SK-N-SH (cell line): ENCODE data around the gene KCNIP4. TPM values are rescaled to one million over a fixed set of nuclear protein-coding genes. Genes with fewer than 3 reads are reported as not detected.

Source experiments
- CTCF ChIA-PET: fragments of 300-600, 350-600 bp; formaldehyde crosslinking; extraction: SDS; loops from one replicate; lab custom pipeline; 2021; lab: Yijun Ruan, JAX
- POLR2A ChIA-PET: fragments of 350-600 bp; sonication (Branson Sonifier 250); formaldehyde crosslinking; extraction: SDS; loops from one replicate; lab custom pipeline; 2020; ENCODE audit warnings: antibody characterized with exemption, inconsistent platforms; lab: Yijun Ruan, JAX
- DNase-seq: peaks from one replicate; pipeline ENCODE4 v3.0.0; 2012
- H2AFZ ChIP-seq: fragments of 200-600 bp; sonication (generic); 2 replicates; pipeline ENCODE4 v1.8.1; 2016; ENCODE audit warnings: antibody characterized with exemption, mild to moderate bottlenecking, low read depth
- H3F3A ChIP-seq: fragments of 200-600 bp; sonication (generic); replicated peaks from 2 replicates; pipeline ENCODE3; 2016; ENCODE audit warnings: antibody characterized with exemption, mild to moderate bottlenecking; ENCODE audit not compliant: insufficient read depth
- H3K27ac ChIP-seq, 2 experiments: fragments of 200-500 bp in 1 of 2; fragments of 200-600 bp in 1 of 2; sonication (Bioruptor generic) in 1 of 2; sonication (generic), shearing (Covaris generic) in 1 of 2; 2 replicates each; pipeline versions ENCODE4 v1.5.1 to v1.6.1; 2014 to 2016; ENCODE audit warnings: low read depth in 2 of 2, inconsistent platforms in 1 of 2, low read length in 1 of 2, mild to moderate bottlenecking in 1 of 2, mixed read lengths in 1 of 2
- H3K27me3 ChIP-seq: fragments of 200-600 bp; sonication (generic), shearing (Covaris generic); 2 replicates; pipeline ENCODE4 v1.6.1; 2016; ENCODE audit warnings: mixed run types; ENCODE audit not compliant: insufficient read depth
- H3K36me3 ChIP-seq, 2 experiments: fragments of 200-500 bp in 1 of 2; fragments of 200-600 bp in 1 of 2; sonication (Bioruptor generic) in 1 of 2; sonication (generic) in 1 of 2; replicated peaks in 1 of 2; 2 replicates each; pipeline versions ENCODE3 to v1.5.1; 2014 to 2016; ENCODE audit warnings: low read length in 1 of 2, mild to moderate bottlenecking in 1 of 2; ENCODE audit not compliant: insufficient read depth in 2 of 2, control insufficient read depth in 1 of 2
- H3K4me1 ChIP-seq, 2 experiments: fragments of 200-500 bp in 1 of 2; fragments of 200-600 bp in 1 of 2; sonication (Bioruptor generic) in 1 of 2; sonication (generic), shearing (Covaris generic) in 1 of 2; 2 replicates each; pipeline versions ENCODE4 v1.5.1 to v1.6.1; 2014 to 2016; ENCODE audit warnings: low read depth in 1 of 2, low read length in 1 of 2, mixed run types in 1 of 2; ENCODE audit not compliant: insufficient read depth in 2 of 2, control insufficient read depth in 1 of 2
- H3K4me2 ChIP-seq: fragments of 200-600 bp; sonication (generic), shearing (Covaris generic); 2 replicates; pipeline ENCODE4 v1.6.1; 2017; ENCODE audit warnings: mixed run types
- H3K4me3 ChIP-seq, 2 experiments: fragments of 200-500 bp in 1 of 2; fragments of 200-600 bp in 1 of 2; sonication (Bioruptor generic) in 1 of 2; sonication (generic), shearing (Covaris generic) in 1 of 2; 2 replicates each; pipeline versions ENCODE4 v1.5.1 to v1.8.1; 2014 to 2016; ENCODE audit warnings: low read depth in 2 of 2, inconsistent platforms in 1 of 2, low read length in 1 of 2, mild to moderate bottlenecking in 1 of 2, mixed read lengths in 1 of 2, moderate library complexity in 1 of 2
- H3K79me2 ChIP-seq: fragments of 200-600 bp; sonication (generic); 2 replicates; pipeline ENCODE4 v1.8.1; 2017; ENCODE audit warnings: mild to moderate bottlenecking; ENCODE audit not compliant: insufficient read depth
- H3K9ac ChIP-seq: fragments of 200-600 bp; sonication (generic); 2 replicates; pipeline ENCODE4 v1.6.1; 2017; ENCODE audit warnings: mixed run types
- H3K9me2 ChIP-seq: fragments of 200-600 bp; sonication (generic); 2 replicates; pipeline ENCODE4 v1.6.1; 2017; ENCODE audit warnings: mixed run types
- H3K9me3 ChIP-seq: fragments of 200-600 bp; sonication (generic); 2 replicates; pipeline ENCODE4 v1.6.1; 2017; ENCODE audit warnings: mixed run types, mild to moderate bottlenecking, moderate library complexity
- H4K20me1 ChIP-seq: fragments of 200-600 bp; sonication (generic); 2 replicates; pipeline ENCODE4 v1.6.1; 2017; ENCODE audit warnings: mild to moderate bottlenecking, mixed run types; ENCODE audit not compliant: insufficient read depth
- CTCF ChIP-seq: fragments of 200-600 bp; sonication (generic); IDR thresholded peaks from 2 replicates; pipeline ENCODE4 v1.6.1; 2017; ENCODE audit warnings: antibody characterized with exemption, mild to moderate bottlenecking, moderate library complexity
- ELF1 ChIP-seq: IDR thresholded peaks from 2 replicates; pipeline ENCODE4 v1.4.0; 2012
- EP300 ChIP-seq, 2 experiments: IDR thresholded peaks; 2 replicates each; pipeline versions ENCODE4 v1.4.0 to v1.6.1; 2012; ENCODE audit warnings: borderline replicate concordance in 1 of 2, low read depth in 1 of 2, low read length in 1 of 2
- FOSL2 ChIP-seq: IDR thresholded peaks from 2 replicates; pipeline ENCODE4 v1.4.0; 2012; ENCODE audit warnings: low read depth, mild to moderate bottlenecking, moderate library complexity, borderline replicate concordance
- FOXM1 ChIP-seq: IDR thresholded peaks from 2 replicates; pipeline ENCODE4 v1.4.0; 2012; ENCODE audit warnings: low read depth, mild to moderate bottlenecking
- MAX ChIP-seq: IDR thresholded peaks from 2 replicates; pipeline ENCODE4 v1.4.0; 2012; ENCODE audit warnings: low read depth
- MXI1 ChIP-seq: IDR thresholded peaks from 2 replicates; pipeline ENCODE4 v1.6.1; 2012; ENCODE audit warnings: mild to moderate bottlenecking, low read depth, low read length, improper control_type of control experiment
- NFIC ChIP-seq: IDR thresholded peaks from 2 replicates; pipeline ENCODE4 v1.4.0; 2012; ENCODE audit warnings: borderline replicate concordance
- PBX3 ChIP-seq: IDR thresholded peaks from 2 replicates; pipeline ENCODE4; 2012
- POLR2AphosphoS5 ChIP-seq: IDR thresholded peaks from 2 replicates; pipeline ENCODE4 v1.6.1; 2012; ENCODE audit warnings: low read depth, low read length
- RAD21 ChIP-seq: IDR thresholded peaks from 2 replicates; pipeline ENCODE4 v1.6.1; 2012; ENCODE audit warnings: mild to moderate bottlenecking, low read length
- RCOR1 ChIP-seq: fragments of 150-350 bp; IDR thresholded peaks from 2 replicates; pipeline ENCODE4 v1.6.1; 2017; ENCODE audit warnings: antibody characterized with exemption, low read length
- REST ChIP-seq: IDR thresholded peaks from 2 replicates; pipeline ENCODE4 v1.6.1; 2012; ENCODE audit warnings: mild to moderate bottlenecking, low read depth, low read length, moderate library complexity
- SIN3A ChIP-seq: IDR thresholded peaks from 2 replicates; pipeline ENCODE4 v1.6.1; 2012; ENCODE audit warnings: low read depth, mild to moderate bottlenecking, low read length, moderate library complexity, borderline replicate concordance
- SMC3 ChIP-seq: IDR thresholded peaks from 2 replicates; pipeline ENCODE4 v1.6.1; 2012; ENCODE audit warnings: low read depth, low read length, improper control_type of control experiment
- TAF1 ChIP-seq: IDR thresholded peaks from 2 replicates; pipeline ENCODE4 v1.6.1; 2012; ENCODE audit warnings: low read depth, mild to moderate bottlenecking, low read length, moderate library complexity, borderline replicate concordance
- TCF12 ChIP-seq: IDR thresholded peaks from 2 replicates; pipeline ENCODE4 v1.4.0; 2012
- TEAD4 ChIP-seq: IDR thresholded peaks from 2 replicates; pipeline ENCODE4 v1.4.0; 2012; ENCODE audit warnings: mild to moderate bottlenecking, borderline replicate concordance; ENCODE audit not compliant: insufficient read depth
- WGBS: methylation state at CpG from one replicate; pipeline ENCODE4 v1.1.6; 2017; ENCODE audit warnings: low lambda C conversion rate; 5-methylcytosine and 5-hydroxymethylcytosine counted together
- polyA plus RNA-seq, 3 experiments: library from polyadenylated mRNA; depleted of rRNA; stranded (reverse); fragments of >200 nt; gene quantifications; 2 replicates each; pipeline ENCODE4 v1.2.3, GENCODE V29; 2012

KCNIP4 gene
- polyA plus RNA-seq, 1 of the 3 experiments (the other 2 are of a cell fraction), result 0.18 TPM

- Histone ChIP-seq H3K79me2 (no peaks in the 10 kb centered on the region), H3K4me2 (0 out of 2 replicates have a peak overlapping the region, but pooled peaks have one; percentile 27), H3K4me1 (no peaks in the 10 kb centered on the region; a peak in 2 of 4 replicates), H3K27me3 (peaks cover 4% of the 10 kb centered on the region; the same call in 1 of the 2 replicates), H3K4me3 (no peak overlapping the region), H3K9ac (no peak overlapping the region), H3K27ac (no peak overlapping the region), H3K9me3 (no peaks in the 10 kb centered on the region), H4K20me1 (no peaks in the 10 kb centered on the region), H3F3A (no peaks in the 10 kb centered on the region), H2AFZ (no peak overlapping the region; the same call in 1 of the 2 replicates), H3K36me3 (no peaks in the 10 kb centered on the region), H3K9me2 (no peaks in the 10 kb centered on the region)
- ChIA-PET CTCF (no interaction called here), POLR2A (no interaction called here)
- no peak for DNase-seq
- TF ChIP-seq TCF12 (no peak), RCOR1 (no peak), MXI1 (no peak), SIN3A (no peak), FOSL2 (no peak), EP300 (IDR thresholded peaks at IDR 0.05; ENCODE audit: borderline replicate concordance in 1 of 2, low read depth in 1 of 2, low read length in 1 of 2) (no peak), RAD21 (no peak), PBX3 (no peak), NFIC (no peak), SMC3 (no peak), FOXM1 (no peak), TAF1 (no peak), TEAD4 (no peak), POLR2AphosphoS5 (no peak), ELF1 (no peak)
- 18% methylated on average over 3 of the region's 3 CpGs for WGBS
Observed at GRCh38 chr4:21952549-21952948, 4.0 kb upstream of the KCNIP4 start.

- Histone ChIP-seq H2AFZ (peak overlapping the region; percentile 71; the same call in 1 of the 2 replicates), H4K20me1 (no peaks in the 10 kb centered on the region), H3K9me3 (no peaks in the 10 kb centered on the region), H3K79me2 (no peaks in the 10 kb centered on the region), H3K27ac (no peak overlapping the region), H3K27me3 (peaks cover 4% of the 10 kb centered on the region; the same call in 1 of the 2 replicates), H3K4me3 (peak overlapping the region; percentile 59 to 68; a peak in 3 of 4 replicates), H3K9ac (no peak overlapping the region), H3K4me2 (peak overlapping the region; percentile 76; the same call in 1 of the 2 replicates), H3K36me3 (no peaks in the 10 kb centered on the region), H3F3A (no peaks in the 10 kb centered on the region), H3K9me2 (no peaks in the 10 kb centered on the region), H3K4me1 (no peaks in the 10 kb centered on the region; a peak in 2 of 4 replicates)
- ChIA-PET POLR2A (no interaction called here), CTCF (no interaction called here)
- 17% methylated on average over 10 of the region's 26 CpGs for WGBS
- TF ChIP-seq MAX (no peak), FOXM1 (no peak), CTCF (no peak), REST (no peak), RCOR1 (no peak), FOSL2 (no peak), RAD21 (no peak), PBX3 (no peak)
- no peak for DNase-seq
Observed at GRCh38 chr4:21949073-21949457, 493 bp upstream of the KCNIP4 start.
